Stomach (tissue), 9 donors: ENCODE measurements around the gene CCDC24. TPM values are rescaled to one million over a fixed set of nuclear protein-coding genes. Genes with fewer than 3 reads are reported as not detected.
A peak's percentile ranks its signal among the peaks of the same experiment; 100 is the strongest.

ENCODE experiments used
- DNase-seq, 2 donors: peaks; one replicate each; pipeline versions ENCODE4 v3.0.0 to v3.0.0-alpha.2; 2013 to 2019
- H3K27ac ChIP-seq, 5 donors: fragments of 200-600 bp in 4 of 5; sonication (generic) in 4 of 5; one replicate each; pipeline ENCODE4 v1.5.1; 2013 to 2019; ENCODE audit warnings: mild to moderate bottlenecking in 1 of 5, moderate library complexity in 1 of 5
- H3K27me3 ChIP-seq, 3 donors: fragments of 200-600 bp; sonication (generic); one replicate each; pipeline ENCODE4 v1.5.1; 2017 to 2019; ENCODE audit warnings: mixed run types in 1 of 3
- H3K36me3 ChIP-seq, 4 donors: fragments of 200-600 bp; sonication (generic); 1 replicate in 3 of 4; 2 replicates in 1 of 4; pipeline ENCODE4 v1.5.1; 2016 to 2019
- H3K4me1 ChIP-seq, 4 donors: fragments of 200-600 bp; sonication (generic); one replicate each; pipeline ENCODE4 v1.5.1; 2016 to 2019
- H3K4me3 ChIP-seq, 4 donors: fragments of 200-600 bp; sonication (generic) in 3 of 4; one replicate each; pipeline ENCODE4 v1.5.1; 2016 to 2019; ENCODE audit warnings: mild to moderate bottlenecking in 1 of 4
- H3K9me3 ChIP-seq, 4 donors: fragments of 200-600 bp; sonication (generic); one replicate each; pipeline ENCODE4 v1.5.1; 2016 to 2019
- EP300 ChIP-seq: sonication (generic); formaldehyde crosslinking; IDR thresholded peaks from one replicate; pipeline ENCODE4 v1.6.1; 2017; ENCODE audit warnings: antibody characterized with exemption
- POLR2A ChIP-seq, 4 donors: fragments of 450-650 bp; IDR thresholded peaks; one replicate each; pipeline ENCODE4 v1.6.1; 2016; ENCODE audit warnings: antibody characterized with exemption in 4 of 4, control low read depth in 2 of 4, mild to moderate bottlenecking in 1 of 4, moderate library complexity in 1 of 4
- POLR2AphosphoS5 ChIP-seq, 3 donors: sonication (generic); formaldehyde crosslinking; IDR thresholded peaks; one replicate each; pipeline ENCODE4 v1.6.1; 2016; ENCODE audit warnings: antibody characterized with exemption in 3 of 3
- WGBS, 5 donors: extraction: QIAGEN DNeasy Blood & Tissue Kit in 3 of 5; methylation state at CpG; one replicate each; pipeline versions ENCODE4 v1.1.5 to v1.1.7; 2013 to 2018; 5-methylcytosine and 5-hydroxymethylcytosine counted together
- intact Hi-C: fragments of 100-400 bp; cut with DNase I; formaldehyde crosslinking; loops from one replicate; pipeline ENCODE4 v1.15.1; 2023; ENCODE audit warnings: low total_unique reads
- polyA plus RNA-seq, 3 donors: library from polyadenylated mRNA; stranded (reverse); fragments of 200-250 nt; gene quantifications; one replicate each; pipeline ENCODE4 v1.2.3, GENCODE V29; 2013
- total RNA-seq, 5 donors: library from RNA; depleted of rRNA; stranded (reverse); fragments of >200 nt; gene quantifications; one replicate each; pipeline versions ENCODE4 v1.1.0 to v1.2.3, GENCODE V29; 2014 to 2016
- TF ChIP-seq, protein P1 (sequence below), 7 experiments: fragments of 450-650 bp in 4 of 7; fragments of 200-600 bp in 3 of 7; sonication (generic) in 3 of 7; IDR thresholded peaks; one replicate each; pipeline ENCODE4 v1.5.1; 2016 to 2019; ENCODE audit warnings: antibody characterized with exemption in 7 of 7, control low read depth in 2 of 7, mild to moderate bottlenecking in 1 of 7
- donor health status: healthy with polysubstance abuse.
- donor health status: Bipolar disorder and iron deficiency.
- donor health status: healthy.

CCDC24 gene
- total and polyA plus RNA-seq, 8 donors, result 1.2 to 32.4 (median 10.7) TPM

GRCh38 chr1:44033041-44033575 is 41.7 kb downstream of the CCDC24 start:
- no peaks in the 10 kb centered on the region for H3K27me3 ChIP-seq
- no peak for TF ChIP-seq POLR2A (IDR thresholded peaks at IDR 0.05)
- TF ChIP-seq EP300, result no peak
- TF ChIP-seq POLR2AphosphoS5 (IDR thresholded peaks at IDR 0.05), result no peak
- TF ChIP-seq, protein P1, sequence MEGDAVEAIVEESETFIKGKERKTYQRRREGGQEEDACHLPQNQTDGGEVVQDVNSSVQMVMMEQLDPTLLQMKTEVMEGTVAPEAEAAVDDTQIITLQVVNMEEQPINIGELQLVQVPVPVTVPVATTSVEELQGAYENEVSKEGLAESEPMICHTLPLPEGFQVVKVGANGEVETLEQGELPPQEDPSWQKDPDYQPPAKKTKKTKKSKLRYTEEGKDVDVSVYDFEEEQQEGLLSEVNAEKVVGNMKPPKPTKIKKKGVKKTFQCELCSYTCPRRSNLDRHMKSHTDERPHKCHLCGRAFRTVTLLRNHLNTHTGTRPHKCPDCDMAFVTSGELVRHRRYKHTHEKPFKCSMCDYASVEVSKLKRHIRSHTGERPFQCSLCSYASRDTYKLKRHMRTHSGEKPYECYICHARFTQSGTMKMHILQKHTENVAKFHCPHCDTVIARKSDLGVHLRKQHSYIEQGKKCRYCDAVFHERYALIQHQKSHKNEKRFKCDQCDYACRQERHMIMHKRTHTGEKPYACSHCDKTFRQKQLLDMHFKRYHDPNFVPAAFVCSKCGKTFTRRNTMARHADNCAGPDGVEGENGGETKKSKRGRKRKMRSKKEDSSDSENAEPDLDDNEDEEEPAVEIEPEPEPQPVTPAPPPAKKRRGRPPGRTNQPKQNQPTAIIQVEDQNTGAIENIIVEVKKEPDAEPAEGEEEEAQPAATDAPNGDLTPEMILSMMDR (IDR thresholded peaks at IDR 0.05), result no peak
- H3K4me1 ChIP-seq, result peaks cover 29 to 72% (median 57%) of the 10 kb centered on the region in 4 donors
- no peak overlapping the region for H3K4me3 ChIP-seq
- H3K36me3 ChIP-seq, result no peaks in the 10 kb centered on the region
- peak overlapping the region in 3 of 5 donors; percentile 89 to 92 (median 90) for H3K27ac ChIP-seq
- 78 to 92% (median 85%) methylated on average over 8 of the region's 8 CpGs for WGBS, 5 donors
- no peak for DNase-seq
- H3K9me3 ChIP-seq, result no peaks in the 10 kb centered on the region
- intact Hi-C loops, result no loop called here

- peak overlapping the region in 1 of 5 donors; percentile 90 for H3K27ac ChIP-seq
Observed at GRCh38 chr1:44033756-44034155, 42.4 kb downstream of the CCDC24 start.

DNA sequence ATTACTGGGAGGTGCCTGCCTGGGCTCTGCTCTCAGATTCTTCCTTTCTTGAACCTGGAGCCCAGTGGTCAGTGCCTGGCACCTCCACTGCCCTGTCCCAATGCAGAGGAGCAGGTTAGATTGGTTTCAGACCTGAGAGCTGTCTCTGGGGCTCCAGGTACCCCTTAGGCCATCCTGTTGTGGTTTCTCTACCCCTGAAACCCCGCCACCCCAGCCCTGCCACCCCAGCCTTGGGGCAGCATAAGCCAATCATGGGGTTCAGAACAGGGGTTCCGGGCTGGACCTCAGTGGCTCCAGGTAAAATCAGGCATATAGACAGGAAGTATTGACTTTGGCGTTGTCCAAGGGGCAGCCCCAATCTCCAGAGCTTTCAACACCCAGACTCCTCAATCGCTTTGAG is 43.0 kb downstream of the CCDC24 start:
- H3K4me3 ChIP-seq, result no peak overlapping the region
- DNase-seq, result no peak
- TF ChIP-seq POLR2A (IDR thresholded peaks at IDR 0.05) (no peak), POLR2AphosphoS5 (IDR thresholded peaks at IDR 0.05) (no peak), EP300 (no peak)
- TF ChIP-seq, protein P1 (IDR thresholded peaks at IDR 0.05), result no peak
- intact Hi-C loops, result no loop called here
- no peaks in the 10 kb centered on the region for H3K9me3 ChIP-seq
- H3K4me1 ChIP-seq, result peaks cover 24 to 59% (median 49%) of the 10 kb centered on the region in 4 donors
- no peaks in the 10 kb centered on the region for H3K36me3 ChIP-seq
- H3K27ac ChIP-seq, result peak overlapping the region in 1 of 5 donors; percentile 90
- WGBS, 5 donors, result 86 to 94% (median 90%) methylated on average over 4 of the region's 4 CpGs
- H3K27me3 ChIP-seq, result no peaks in the 10 kb centered on the region

More at GRCh38 chr1:44033756-44034155, 42.4 kb downstream of the CCDC24 start:
- no peak overlapping the region for H3K4me3 ChIP-seq
- H3K36me3 ChIP-seq, result no peaks in the 10 kb centered on the region
- peaks cover 29 to 65% (median 56%) of the 10 kb centered on the region in 4 donors for H3K4me1 ChIP-seq
- DNase-seq, result no peak
- TF ChIP-seq POLR2A (IDR thresholded peaks at IDR 0.05), result no peak
- TF ChIP-seq, protein P1 (IDR thresholded peaks at IDR 0.05), result no peak
- no peak for TF ChIP-seq EP300
- TF ChIP-seq POLR2AphosphoS5 (IDR thresholded peaks at IDR 0.05), result no peak
- intact Hi-C loops, result no loop called here
- H3K27me3 ChIP-seq, result no peaks in the 10 kb centered on the region
- 72 to 91% (median 86%) methylated on average over 2 to 8 of the region's 8 CpGs for WGBS, 5 donors
- no peaks in the 10 kb centered on the region for H3K9me3 ChIP-seq

DNA sequence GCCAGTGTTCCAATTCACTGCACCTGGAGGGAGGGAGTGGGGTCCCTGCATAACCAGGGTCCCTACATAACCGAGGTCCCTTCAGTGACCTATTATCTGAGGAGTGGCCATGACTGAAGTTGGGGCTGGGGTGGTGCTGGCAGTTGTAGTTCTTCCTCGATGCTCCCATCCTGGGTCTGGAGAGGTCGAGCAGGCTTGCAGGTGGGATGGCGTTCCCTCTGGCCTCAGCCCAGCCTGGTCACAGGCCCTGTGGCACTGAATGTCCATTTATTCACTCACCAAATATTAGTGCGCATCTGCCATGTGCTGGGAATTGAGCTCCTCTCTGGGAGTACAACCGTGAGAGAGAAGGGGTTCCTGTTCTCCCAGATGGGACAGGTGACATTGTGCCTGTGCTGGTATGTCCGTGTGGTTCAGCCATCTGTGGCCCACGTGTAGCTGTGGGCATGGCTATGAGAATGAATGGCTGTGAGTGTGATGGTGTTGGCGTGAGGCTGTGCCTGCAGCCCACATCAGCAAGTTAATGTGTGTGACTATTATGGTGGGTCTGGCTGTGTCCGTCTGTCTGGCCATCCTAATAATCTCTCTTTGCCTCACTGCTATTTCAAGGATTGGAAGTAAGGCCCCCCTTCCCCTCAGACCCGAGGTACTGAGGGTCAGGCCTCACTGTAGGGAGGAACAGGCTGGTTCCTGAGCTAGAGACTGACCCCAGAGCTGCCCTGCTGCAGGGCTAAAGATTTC is 43.7 kb downstream of the CCDC24 start:
- Histone ChIP-seq H3K27me3 (no peaks in the 10 kb centered on the region), H3K9me3 (no peaks in the 10 kb centered on the region), H3K4me3 (no peak overlapping the region), H3K27ac (peak overlapping the region in 4 of 5 donors; percentile 21 to 57 (median 46)), H3K36me3 (no peaks in the 10 kb centered on the region), H3K4me1 (peaks cover 21 to 55% (median 46%) of the 10 kb centered on the region in 4 donors)
- intact Hi-C loops, result no loop called here
- no peak for TF ChIP-seq POLR2AphosphoS5 (IDR thresholded peaks at IDR 0.05)
- TF ChIP-seq POLR2A (IDR thresholded peaks at IDR 0.05), result no peak
- no peak for TF ChIP-seq EP300
- TF ChIP-seq, protein P1 (IDR thresholded peaks at IDR 0.05), result no peak
- 61 to 77% (median 67%) methylated on average over 11 of the region's 11 CpGs for WGBS, 5 donors
- no peak for DNase-seq
